Esophagus squamous epithelium (tissue), 5 donors: ENCODE measurements around the gene KCNQ1. TPM values are rescaled to one million over a fixed set of nuclear protein-coding genes. Genes with fewer than 3 reads are reported as not detected.

ENCODE experiments used
- DNase-seq: peaks from one replicate; lab custom pipeline; 2025; lab: John Stamatoyannopoulos, UW
- H3K27ac ChIP-seq, 4 donors: fragments of 200-600 bp; sonication (generic); one replicate each; pipeline ENCODE4 v1.5.1; 2016 to 2019; ENCODE audit warnings: mild to moderate bottlenecking in 1 of 4
- H3K27me3 ChIP-seq, 4 donors: fragments of 200-600 bp; sonication (generic); 1 replicate in 3 of 4; 2 replicates in 1 of 4; pipeline versions ENCODE4 v1.5.1 to v1.6.0; 2017 to 2021; ENCODE audit warnings: antibody characterized with exemption in 1 of 4
- H3K36me3 ChIP-seq, 3 donors: fragments of 200-600 bp; sonication (generic); one replicate each; pipeline ENCODE4 v1.5.1; 2016 to 2019
- H3K4me1 ChIP-seq, 3 donors: fragments of 200-600 bp; sonication (generic); one replicate each; pipeline ENCODE4 v1.5.1; 2017 to 2019
- H3K4me3 ChIP-seq, 4 donors: fragments of 200-600 bp; sonication (generic); 1 replicate in 3 of 4; 2 replicates in 1 of 4; pipeline ENCODE4 v1.5.1; 2016 to 2019; ENCODE audit warnings: mild to moderate bottlenecking in 2 of 4, moderate library complexity in 1 of 4
- H3K9me3 ChIP-seq, 3 donors: fragments of 200-600 bp; sonication (generic); one replicate each; pipeline ENCODE4 v1.5.1; 2016 to 2019
- POLR2A ChIP-seq, 4 donors: fragments of 450-650 bp; IDR thresholded peaks; one replicate each; pipeline ENCODE4 v1.6.1; 2017; ENCODE audit warnings: antibody characterized with exemption in 4 of 4, mild to moderate bottlenecking in 4 of 4, moderate library complexity in 3 of 4
- WGBS, 2 donors: methylation state at CpG; one replicate each; pipeline ENCODE4 v1.1.5; 2018; 5-methylcytosine and 5-hydroxymethylcytosine counted together
- intact Hi-C: fragments of 100-400 bp; cut with DNase I; formaldehyde crosslinking; loops from one replicate; pipeline ENCODE4 v1.15.0; 2022
- total RNA-seq, 4 donors: library from RNA; depleted of rRNA; stranded (reverse); fragments of >200 nt; gene quantifications; one replicate each; pipeline ENCODE4 v1.1.0, GENCODE V29; 2016
- TF ChIP-seq, protein P1 (sequence below), 6 experiments: fragments of 450-650 bp in 4 of 6; fragments of 200-600 bp in 2 of 6; sonication (generic) in 2 of 6; IDR thresholded peaks; one replicate each; pipeline ENCODE4 v1.5.1; 2016 to 2019; ENCODE audit warnings: antibody characterized with exemption in 6 of 6, mild to moderate bottlenecking in 4 of 6, moderate library complexity in 4 of 6
- donor health status: DM: yes; HTN: yes; CAD: no.

The KCNQ1 gene
- total RNA-seq, 4 donors from 2014 or later: 0.61 to 3.1 (median 0.72) TPM

DNA sequence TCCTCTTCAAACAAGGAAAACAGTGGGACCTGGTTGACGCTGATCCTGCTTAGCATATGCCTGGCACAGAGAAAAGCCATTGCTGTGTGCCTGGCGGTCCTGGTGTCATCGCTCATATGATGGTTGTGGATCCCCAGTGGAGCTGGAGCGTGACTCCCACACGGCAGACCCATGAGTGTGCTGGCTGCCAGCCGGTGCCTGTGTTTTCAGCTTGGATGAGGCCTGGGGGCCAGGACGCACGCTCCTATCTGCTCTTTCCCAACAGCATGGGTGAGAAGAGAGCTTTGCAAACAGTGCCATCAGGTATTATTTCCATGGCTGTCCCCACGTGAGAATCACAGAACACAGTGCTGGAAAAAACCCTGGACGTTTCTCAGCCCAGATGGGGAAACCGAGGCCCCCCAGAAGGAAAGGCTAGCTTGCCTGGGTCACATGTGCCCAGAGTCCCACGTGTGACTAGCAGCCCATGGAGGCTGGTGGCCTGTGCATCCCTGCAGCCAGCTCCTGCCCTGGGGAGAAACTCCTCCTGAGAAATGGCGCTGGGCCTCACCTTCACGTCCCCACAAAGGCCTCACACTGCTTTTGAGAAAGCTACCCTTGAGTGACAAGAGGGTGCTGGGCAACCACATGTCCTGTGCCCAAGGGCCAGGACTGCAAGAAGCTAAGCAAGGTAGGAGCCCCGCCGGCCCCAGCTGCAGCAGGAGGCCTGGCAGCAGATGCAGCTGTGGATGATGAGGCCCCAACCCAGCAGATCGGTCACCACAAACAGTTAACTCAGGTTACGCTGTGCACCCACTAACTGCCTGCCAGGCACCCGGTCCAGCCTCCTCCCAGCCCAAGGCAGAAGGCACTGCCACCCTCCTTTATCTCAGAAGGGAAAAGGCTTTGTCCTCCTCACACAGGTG, 436.5 kb downstream of the KCNQ1 start:
- peaks cover 6 to 41% (median 7%) of the 10 kb centered on the region in 3 donors for H3K4me1 ChIP-seq
- H3K27me3 ChIP-seq: peaks cover 0 to 25% (median 0%) of the 10 kb centered on the region in 4 donors
- H3K9me3 ChIP-seq: no peaks in the 10 kb centered on the region
- intact Hi-C loops: no loop called here
- no peak for DNase-seq
- no peak overlapping the region for H3K27ac ChIP-seq
- H3K4me3 ChIP-seq: no peak overlapping the region
- TF ChIP-seq POLR2A (IDR thresholded peaks at IDR 0.05): no peak
- TF ChIP-seq, protein P1, sequence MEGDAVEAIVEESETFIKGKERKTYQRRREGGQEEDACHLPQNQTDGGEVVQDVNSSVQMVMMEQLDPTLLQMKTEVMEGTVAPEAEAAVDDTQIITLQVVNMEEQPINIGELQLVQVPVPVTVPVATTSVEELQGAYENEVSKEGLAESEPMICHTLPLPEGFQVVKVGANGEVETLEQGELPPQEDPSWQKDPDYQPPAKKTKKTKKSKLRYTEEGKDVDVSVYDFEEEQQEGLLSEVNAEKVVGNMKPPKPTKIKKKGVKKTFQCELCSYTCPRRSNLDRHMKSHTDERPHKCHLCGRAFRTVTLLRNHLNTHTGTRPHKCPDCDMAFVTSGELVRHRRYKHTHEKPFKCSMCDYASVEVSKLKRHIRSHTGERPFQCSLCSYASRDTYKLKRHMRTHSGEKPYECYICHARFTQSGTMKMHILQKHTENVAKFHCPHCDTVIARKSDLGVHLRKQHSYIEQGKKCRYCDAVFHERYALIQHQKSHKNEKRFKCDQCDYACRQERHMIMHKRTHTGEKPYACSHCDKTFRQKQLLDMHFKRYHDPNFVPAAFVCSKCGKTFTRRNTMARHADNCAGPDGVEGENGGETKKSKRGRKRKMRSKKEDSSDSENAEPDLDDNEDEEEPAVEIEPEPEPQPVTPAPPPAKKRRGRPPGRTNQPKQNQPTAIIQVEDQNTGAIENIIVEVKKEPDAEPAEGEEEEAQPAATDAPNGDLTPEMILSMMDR (IDR thresholded peaks at IDR 0.05): no peak
- WGBS, 2 donors: 70 to 75% methylated on average over 9 to 13 of the region's 19 CpGs
- H3K36me3 ChIP-seq: peaks cover 0 to 8% (median 0%) of the 10 kb centered on the region in 3 donors

DNA sequence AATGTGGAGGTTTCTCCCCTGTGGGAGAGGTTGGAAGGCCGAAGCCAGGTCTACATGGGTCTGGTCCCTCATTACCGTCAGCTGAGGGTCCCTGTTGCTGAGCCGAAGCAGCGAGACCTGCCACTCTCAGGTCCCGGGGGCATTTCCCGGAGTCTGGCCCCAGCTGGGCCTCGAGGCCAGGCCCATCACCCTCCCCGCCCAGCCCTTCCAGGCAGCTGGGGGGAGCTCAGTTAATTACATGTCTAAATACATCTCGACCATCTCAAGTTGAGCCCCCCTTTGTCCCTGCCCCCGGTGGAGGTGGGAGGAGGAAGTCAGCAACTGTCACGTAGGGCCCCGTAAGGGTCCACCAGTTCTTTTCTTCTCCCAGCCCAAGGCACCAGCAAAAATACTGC, 437.2 kb downstream of the KCNQ1 start:
- no peak overlapping the region for H3K4me3 ChIP-seq
- peaks cover 0 to 32% (median 0%) of the 10 kb centered on the region in 4 donors for H3K27me3 ChIP-seq
- 43 to 61% methylated on average over 5 of the region's 12 CpGs for WGBS, 2 donors
- intact Hi-C loops: no loop called here
- peaks cover 0 to 8% (median 0%) of the 10 kb centered on the region in 3 donors for H3K36me3 ChIP-seq
- DNase-seq: no peak
- no peaks in the 10 kb centered on the region for H3K9me3 ChIP-seq
- TF ChIP-seq, protein P1 (IDR thresholded peaks at IDR 0.05): no peak
- TF ChIP-seq POLR2A (IDR thresholded peaks at IDR 0.05): no peak
- no peak overlapping the region for H3K27ac ChIP-seq
- H3K4me1 ChIP-seq: peaks cover 8 to 48% (median 10%) of the 10 kb centered on the region in 3 donors

DNA sequence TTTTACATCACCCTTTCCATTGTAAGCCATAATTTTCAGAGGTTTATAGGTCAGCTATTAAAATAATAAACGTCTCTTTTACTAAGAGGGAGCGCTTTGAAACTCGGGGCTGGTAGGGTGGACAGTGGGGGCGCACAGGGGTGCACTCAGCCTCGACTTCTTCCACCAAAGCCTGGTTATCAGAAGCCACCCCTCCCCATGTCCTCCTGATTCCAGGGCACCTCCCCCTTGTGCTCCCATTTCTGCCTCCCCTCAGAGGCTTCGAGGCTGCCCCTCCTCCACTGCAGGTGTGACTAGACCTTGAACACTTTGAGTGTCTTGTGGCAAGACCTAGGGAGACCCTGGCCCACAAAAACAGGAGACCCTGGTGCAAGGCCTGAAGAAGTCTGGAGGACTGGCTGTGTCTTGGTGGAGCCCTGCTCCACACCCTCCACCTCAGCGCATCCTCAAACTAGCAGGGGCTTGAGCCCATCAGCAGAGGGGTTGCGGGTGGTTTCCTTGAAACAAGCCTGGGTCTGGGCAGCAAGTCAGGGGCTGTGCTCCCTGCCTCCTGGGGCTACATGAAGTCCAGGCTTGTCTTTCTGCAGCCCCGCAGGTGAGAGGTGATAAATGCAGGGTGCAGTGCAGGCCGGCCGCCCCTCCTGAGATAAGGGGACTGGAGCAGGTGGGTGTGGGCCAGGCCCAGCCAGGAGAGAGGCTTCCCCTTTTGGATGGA, 437.7 kb downstream of the KCNQ1 start:
- peak overlapping the region in 3 of 4 donors; percentile 60 to 91 (median 80) for H3K4me3 ChIP-seq
- intact Hi-C loops: no loop called here

DNA sequence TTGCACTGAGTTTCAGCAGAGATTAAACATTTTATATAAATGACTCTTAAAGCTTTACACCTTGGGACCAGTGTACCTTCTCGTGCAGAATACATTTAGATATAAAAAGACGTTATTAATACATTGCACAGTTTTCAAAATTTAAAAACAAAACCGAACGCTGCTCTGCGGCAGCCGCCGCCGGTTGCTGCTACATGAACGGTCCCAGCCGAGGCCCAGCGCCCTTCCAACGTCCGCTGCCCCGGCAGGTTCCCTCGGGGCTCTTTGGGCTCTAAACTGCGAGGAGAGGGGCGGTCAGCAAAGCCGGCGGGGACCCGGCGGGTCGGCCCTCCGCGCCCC, 438.8 kb downstream of the KCNQ1 start:
- intact Hi-C loops: no loop called here
- peaks cover 14 to 62% (median 16%) of the 10 kb centered on the region in 3 donors for H3K4me1 ChIP-seq
- peaks cover 0 to 8% (median 0%) of the 10 kb centered on the region in 3 donors for H3K36me3 ChIP-seq
- no peak for DNase-seq
- peak overlapping the region; percentile 60 to 91 (median 74) for H3K4me3 ChIP-seq
- WGBS, 2 donors: 10% methylated on average over 15 of the region's 24 CpGs
- TF ChIP-seq, protein P1 (IDR thresholded peaks at IDR 0.05): no peak
- peaks cover 0 to 32% (median 0%) of the 10 kb centered on the region in 4 donors for H3K27me3 ChIP-seq
- H3K9me3 ChIP-seq: no peaks in the 10 kb centered on the region
- peak overlapping the region; percentile 69 to 90 (median 81) for H3K27ac ChIP-seq

More for the DNA sequence above, 437.7 kb downstream of the KCNQ1 start:
- Histone ChIP-seq H3K27ac (peak overlapping the region in 1 of 4 donors; percentile 69), H3K36me3 (peaks cover 0 to 8% (median 0%) of the 10 kb centered on the region in 3 donors), H3K27me3 (peaks cover 0 to 32% (median 0%) of the 10 kb centered on the region in 4 donors), H3K4me1 (peaks cover 8 to 54% (median 10%) of the 10 kb centered on the region in 3 donors), H3K9me3 (no peaks in the 10 kb centered on the region)
- 62 to 71% methylated on average over 5 to 6 of the region's 11 CpGs for WGBS, 2 donors
- DNase-seq: no peak
- TF ChIP-seq, protein P1 (IDR thresholded peaks at IDR 0.05): no peak
- no peak for TF ChIP-seq POLR2A (IDR thresholded peaks at IDR 0.05)
